Neural crest cell (in vitro differentiated cells): Measurements from ENCODE around the gene ANKAR. TPM values are rescaled to one million over a fixed set of nuclear protein-coding genes. Genes with fewer than 3 reads are reported as not detected.
"Not testable (repeated sequence)": the region's sequence is repeated elsewhere in the genome, so short reads cannot be mapped to it uniquely, and the experiment has no call there.

Source experiments
- DNase-seq: peaks from one replicate; pipeline ENCODE4 v3.0.0; 2021; ENCODE audit warnings: low read depth, mixed read lengths, low spot score
- H3K27ac Mint-ChIP-seq: one replicate; pipeline ENCODE4 v1.8.0; 2021; ENCODE audit warnings: mild to moderate bottlenecking, mixed read lengths; ENCODE audit not compliant: unreplicated experiment
- H3K27me3 Mint-ChIP-seq: 2 replicates; pipeline ENCODE4 v1.8.0; 2021; ENCODE audit warnings: low read depth, mild to moderate bottlenecking, mixed read lengths
- H3K36me3 Mint-ChIP-seq: 2 replicates; pipeline ENCODE4 v1.8.0; 2021; ENCODE audit warnings: low read depth, mild to moderate bottlenecking, mixed read lengths
- H3K4me1 Mint-ChIP-seq: 2 replicates; pipeline ENCODE4 v1.8.0; 2021; ENCODE audit warnings: mixed read lengths
- H3K4me3 Mint-ChIP-seq: one replicate; pipeline ENCODE4 v1.8.0; 2021; ENCODE audit warnings: mild to moderate bottlenecking, mixed read lengths
- H3K9me3 Mint-ChIP-seq: 2 replicates; pipeline ENCODE4 v1.8.0; 2021; ENCODE audit warnings: mixed read lengths
- CTCF ChIP-seq: fragments of 200-600 bp; sonication (generic); conservative IDR thresholded peaks from 2 replicates; pipeline ENCODE4 v1.5.0; 2021; ENCODE audit warnings: antibody characterized with exemption, mild to moderate bottlenecking
- total RNA-seq: library from RNA; stranded (reverse); gene quantifications from 2 replicates; pipeline ENCODE4 v1.2.1, GENCODE V29; 2021

ANKAR gene
- total RNA-seq, 1 donor from 2014 or later: 3.0 TPM

- no peak overlapping the region for H3K27ac Mint-ChIP-seq
- TF ChIP-seq CTCF: no peak
- no peaks in the 10 kb centered on the region for H3K27me3 Mint-ChIP-seq
- H3K4me3 Mint-ChIP-seq: no peak overlapping the region
- no peak for DNase-seq
- no peaks in the 10 kb centered on the region for H3K36me3 Mint-ChIP-seq
- no peaks in the 10 kb centered on the region for H3K9me3 Mint-ChIP-seq
- no peaks in the 10 kb centered on the region for H3K4me1 Mint-ChIP-seq
Measured at GRCh38 chr2:189641002-189641401, 33.5 kb upstream of the ANKAR start.

- no peak for DNase-seq
- Mint-ChIP-seq H3K36me3 (no peaks in the 10 kb centered on the region), H3K27ac (no peak overlapping the region), H3K27me3 (no peaks in the 10 kb centered on the region), H3K9me3 (no peaks in the 10 kb centered on the region), H3K4me3 (no peak overlapping the region), H3K4me1 (no peaks in the 10 kb centered on the region)
- no peak for TF ChIP-seq CTCF
Measured at GRCh38 chr2:189641590-189641989, 32.9 kb upstream of the ANKAR start.

- TF ChIP-seq CTCF: no peak
- no peak overlapping the region for H3K27ac Mint-ChIP-seq
- no peaks in the 10 kb centered on the region for H3K27me3 Mint-ChIP-seq
- H3K4me1 Mint-ChIP-seq: no peaks in the 10 kb centered on the region
- DNase-seq: no peak
- H3K4me3 Mint-ChIP-seq: no peak overlapping the region
- no peaks in the 10 kb centered on the region for H3K9me3 Mint-ChIP-seq
- no peaks in the 10 kb centered on the region for H3K36me3 Mint-ChIP-seq
Measured at GRCh38 chr2:189646521-189646920, 27.9 kb upstream of the ANKAR start.

GRCh38 chr2:189648846-189649509, 25.5 kb upstream of the ANKAR start:
- Mint-ChIP-seq H3K27ac (no peak overlapping the region), H3K27me3 (no peaks in the 10 kb centered on the region), H3K4me3 (no peak overlapping the region), H3K4me1 (no peaks in the 10 kb centered on the region), H3K9me3 (peaks cover 7% of the 10 kb centered on the region), H3K36me3 (peaks cover 10% of the 10 kb centered on the region)
- TF ChIP-seq CTCF: no peak
- no peak for DNase-seq

GRCh38 chr2:189651284-189651683, 23.2 kb upstream of the ANKAR start:
- no peaks in the 10 kb centered on the region for H3K27me3 Mint-ChIP-seq
- no peak overlapping the region for H3K27ac Mint-ChIP-seq
- no peak for DNase-seq
- no peak for TF ChIP-seq CTCF
- no peak overlapping the region for H3K4me3 Mint-ChIP-seq
- H3K4me1 Mint-ChIP-seq: no peaks in the 10 kb centered on the region
- H3K9me3 Mint-ChIP-seq: peaks cover 7% of the 10 kb centered on the region
- H3K36me3 Mint-ChIP-seq: peaks cover 10% of the 10 kb centered on the region

GRCh38 chr2:189653464-189653863, 21.0 kb upstream of the ANKAR start:
- H3K4me1 Mint-ChIP-seq, H3K27me3 Mint-ChIP-seq, H3K9me3 Mint-ChIP-seq, H3K27ac Mint-ChIP-seq, DNase-seq, H3K4me3 Mint-ChIP-seq, H3K36me3 Mint-ChIP-seq: not testable (repeated sequence)
